ENCODE results near the gene SLC16A1. TPM values are rescaled to one million over a fixed set of nuclear protein-coding genes. Genes with fewer than 3 reads are reported as not detected.

SLC16A1 gene
- total and polyA plus RNA-seq, 10 of the 15 experiments (the other 5 are each of a cell fraction or from before 2014, with no cell fraction given), result 39.0 to 106 (median 65.8) TPM

DNA sequence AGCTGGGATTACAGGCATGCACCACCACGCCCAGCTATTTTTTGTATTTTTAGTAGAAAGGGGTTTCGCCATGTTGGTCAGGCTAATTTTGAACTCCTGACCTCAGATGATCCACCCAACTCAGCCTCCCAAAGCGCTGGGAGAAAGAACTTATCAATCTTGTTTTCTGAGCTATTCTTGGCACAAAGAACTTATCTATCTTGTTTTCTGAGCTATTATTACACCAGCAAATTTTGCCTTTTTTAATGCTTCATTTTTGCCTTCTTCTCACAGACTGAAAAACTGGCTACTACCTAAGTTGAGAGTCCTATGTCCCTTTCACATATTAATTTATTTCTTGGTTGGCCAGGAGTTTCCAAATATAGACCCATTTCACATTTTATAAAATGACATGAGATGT is 9.3 kb downstream of the SLC16A1 start (continued):
- no peak for TF ChIP-seq IKZF2 (IDR thresholded peaks at IDR 0.05)
- TF ChIP-seq, protein P1, sequence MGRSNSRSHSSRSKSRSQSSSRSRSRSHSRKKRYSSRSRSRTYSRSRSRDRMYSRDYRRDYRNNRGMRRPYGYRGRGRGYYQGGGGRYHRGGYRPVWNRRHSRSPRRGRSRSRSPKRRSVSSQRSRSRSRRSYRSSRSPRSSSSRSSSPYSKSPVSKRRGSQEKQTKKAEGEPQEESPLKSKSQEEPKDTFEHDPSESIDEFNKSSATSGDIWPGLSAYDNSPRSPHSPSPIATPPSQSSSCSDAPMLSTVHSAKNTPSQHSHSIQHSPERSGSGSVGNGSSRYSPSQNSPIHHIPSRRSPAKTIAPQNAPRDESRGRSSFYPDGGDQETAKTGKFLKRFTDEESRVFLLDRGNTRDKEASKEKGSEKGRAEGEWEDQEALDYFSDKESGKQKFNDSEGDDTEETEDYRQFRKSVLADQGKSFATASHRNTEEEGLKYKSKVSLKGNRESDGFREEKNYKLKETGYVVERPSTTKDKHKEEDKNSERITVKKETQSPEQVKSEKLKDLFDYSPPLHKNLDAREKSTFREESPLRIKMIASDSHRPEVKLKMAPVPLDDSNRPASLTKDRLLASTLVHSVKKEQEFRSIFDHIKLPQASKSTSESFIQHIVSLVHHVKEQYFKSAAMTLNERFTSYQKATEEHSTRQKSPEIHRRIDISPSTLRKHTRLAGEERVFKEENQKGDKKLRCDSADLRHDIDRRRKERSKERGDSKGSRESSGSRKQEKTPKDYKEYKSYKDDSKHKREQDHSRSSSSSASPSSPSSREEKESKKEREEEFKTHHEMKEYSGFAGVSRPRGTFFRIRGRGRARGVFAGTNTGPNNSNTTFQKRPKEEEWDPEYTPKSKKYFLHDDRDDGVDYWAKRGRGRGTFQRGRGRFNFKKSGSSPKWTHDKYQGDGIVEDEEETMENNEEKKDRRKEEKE (IDR thresholded peaks at IDR 0.05), result no peak
- no peak for TF ChIP-seq EED (IDR thresholded peaks at IDR 0.05; ENCODE audit: low read depth)

DNA sequence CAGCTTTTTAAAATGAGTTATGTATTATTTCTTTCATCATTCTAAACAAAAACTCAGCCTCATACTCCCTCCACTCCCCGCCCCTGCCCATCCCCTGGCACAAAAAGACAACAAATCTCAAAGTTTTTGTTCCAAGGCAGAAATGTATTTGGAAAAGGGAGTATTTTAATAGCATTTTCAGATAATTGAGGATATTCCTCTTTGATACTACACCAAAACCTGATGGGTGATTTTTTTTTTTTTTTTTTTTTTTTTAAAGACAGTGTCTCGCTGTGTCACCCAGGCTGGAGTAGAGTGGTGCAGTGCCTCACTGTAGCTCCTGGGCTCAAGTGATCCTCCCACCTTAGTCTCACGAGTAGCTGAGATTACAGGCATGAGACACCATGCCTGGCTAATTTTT is 16.2 kb downstream of the SLC16A1 start:
- no peak overlapping the region for H3K27ac ChIP-seq (ENCODE audit: control insufficient read depth, insufficient read depth)
- POLR2A ChIA-PET, result interaction anchor here (1.1 to 1.9 kb wide), 3 partner anchors 10 to 14 kb away, joined by 3 to 7 read pairs (median 3); no protein-coding TSS in a partner anchor
- TF ChIP-seq STAT1 (conservative IDR thresholded peaks at IDR 0.05) (no peak), ESRRA (IDR thresholded peaks at IDR 0.05; ENCODE audit: low read length) (no peak), RELA (IDR thresholded peaks at IDR 0.05; ENCODE audit: borderline replicate concordance, partially characterized antibody) (no peak), CEBPB (IDR thresholded peaks at IDR 0.05; ENCODE audit: borderline replicate concordance in 1 of 2, low read depth in 2 of 2, low read length in 2 of 2) (no peak), KAT2A (conservative IDR thresholded peaks at IDR 0.05; ENCODE audit: control insufficient read depth, low read depth, low read length) (no peak), WRNIP1 (IDR thresholded peaks at IDR 0.05; ENCODE audit: borderline replicate concordance, low read depth, low read length) (no peak), SP1 (IDR thresholded peaks at IDR 0.05; ENCODE audit: low read depth, low read length) (no peak), FOS (IDR thresholded peaks at IDR 0.05; ENCODE audit: borderline replicate concordance, extremely low read depth, insufficient read length) (no peak), EED (IDR thresholded peaks at IDR 0.05; ENCODE audit: low read depth) (no peak)
- TF ChIP-seq, protein P2, sequence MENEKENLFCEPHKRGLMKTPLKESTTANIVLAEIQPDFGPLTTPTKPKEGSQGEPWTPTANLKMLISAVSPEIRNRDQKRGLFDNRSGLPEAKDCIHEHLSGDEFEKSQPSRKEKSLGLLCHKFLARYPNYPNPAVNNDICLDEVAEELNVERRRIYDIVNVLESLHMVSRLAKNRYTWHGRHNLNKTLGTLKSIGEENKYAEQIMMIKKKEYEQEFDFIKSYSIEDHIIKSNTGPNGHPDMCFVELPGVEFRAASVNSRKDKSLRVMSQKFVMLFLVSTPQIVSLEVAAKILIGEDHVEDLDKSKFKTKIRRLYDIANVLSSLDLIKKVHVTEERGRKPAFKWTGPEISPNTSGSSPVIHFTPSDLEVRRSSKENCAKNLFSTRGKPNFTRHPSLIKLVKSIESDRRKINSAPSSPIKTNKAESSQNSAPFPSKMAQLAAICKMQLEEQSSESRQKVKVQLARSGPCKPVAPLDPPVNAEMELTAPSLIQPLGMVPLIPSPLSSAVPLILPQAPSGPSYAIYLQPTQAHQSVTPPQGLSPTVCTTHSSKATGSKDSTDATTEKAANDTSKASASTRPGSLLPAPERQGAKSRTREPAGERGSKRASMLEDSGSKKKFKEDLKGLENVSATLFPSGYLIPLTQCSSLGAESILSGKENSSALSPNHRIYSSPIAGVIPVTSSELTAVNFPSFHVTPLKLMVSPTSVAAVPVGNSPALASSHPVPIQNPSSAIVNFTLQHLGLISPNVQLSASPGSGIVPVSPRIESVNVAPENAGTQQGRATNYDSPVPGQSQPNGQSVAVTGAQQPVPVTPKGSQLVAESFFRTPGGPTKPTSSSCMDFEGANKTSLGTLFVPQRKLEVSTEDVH (IDR thresholded peaks at IDR 0.05; ENCODE audit: low read depth, partially characterized antibody), result no peak
- TF ChIP-seq, protein P1 (IDR thresholded peaks at IDR 0.05), result no peak

More for the DNA sequence above, 16.2 kb downstream of the SLC16A1 start:
- no TSS peak for BruUV-seq (replicated peaks)
- Histone ChIP-seq H4K20me1 (ENCODE audit: control insufficient read depth, insufficient read depth) (no peaks in the 10 kb centered on the region), H3K79me2 (ENCODE audit: control insufficient read depth, insufficient read depth, low read length) (peaks cover 48% of the 10 kb centered on the region), H3K4me2 (ENCODE audit: control insufficient read depth, insufficient read depth) (no peak overlapping the region), H3K9me3 (replicated peaks; ENCODE audit: control insufficient read depth, insufficient read depth, low read length) (no peaks in the 10 kb centered on the region), H3K4me1 (ENCODE audit: control insufficient read depth, insufficient read depth, low read length) (0 out of 2 replicates have a peak, but pooled peaks cover 4% of the 10 kb centered on the region), H2AFZ (ENCODE audit: control insufficient read depth, low read depth, low read length) (no peak overlapping the region), H3K36me3 (ENCODE audit: control insufficient read depth in 2 of 2, insufficient read depth in 2 of 2, low read length in 1 of 2) (peaks cover 0 to 2% of the 10 kb centered on the region in 2 experiments; a peak in 1 of 4 replicates), H3K4me3 (no peak overlapping the region), H3K27me3 (replicated peaks in 1 of 2; ENCODE audit: control insufficient read depth in 2 of 2, insufficient read depth in 2 of 2, low read length in 1 of 2) (no peaks in the 10 kb centered on the region), H3K9ac (ENCODE audit: control insufficient read depth, insufficient read depth, low read length) (no peak overlapping the region)
- in situ Hi-C loops (cut with MboI), result no loop called here
- intact Hi-C loops (cut with micrococcal nuclease; ENCODE audit: unreplicated experiment), result no loop called here
- DNase-seq (ENCODE audit: low read depth, low spot score) (no peak), ATAC-seq (no peak), FAIRE-seq (no peak)
- RAD21 ChIA-PET (ENCODE audit: unreplicated experiment), result interaction anchor here (0.7 kb wide), 1 partner anchor 448 kb away, joined by 3 read pairs; no protein-coding TSS in a partner anchor
- 100% methylated on average over 3 of the region's 3 CpGs for WGBS (ENCODE audit: insufficient coverage, insufficient replicate concordance, low lambda C conversion rate, missing lambda C conversion rate)
- CTCF ChIA-PET, result no interaction called here
- SMC1A ChIA-PET (ENCODE audit: uncharacterized antibody, unreplicated experiment), result interaction anchor here (1.0 kb wide), 2 partner anchors 12 to 14 kb away, joined by 3 read pairs; no protein-coding TSS in a partner anchor
